ENCODE measurements around the gene DGUOK.

The DGUOK gene

GRCh38 chr2:73997813-73998212 lies 71.1 kb downstream of the DGUOK start:
- no peak for DNase-seq (ENCODE audit: low read depth in 2 of 2)

GRCh38 chr2:73998451-73998850 lies 71.8 kb downstream of the DGUOK start:
- no peak for DNase-seq (ENCODE audit: low read depth in 2 of 2)

- no peak for DNase-seq (ENCODE audit: low read depth in 2 of 2)
These were observed 72.3 kb downstream of the DGUOK start for GRCh38 chr2:73998933-73999332.

- DNase-seq (ENCODE audit: low read depth in 2 of 2), result no peak
These were observed 73.4 kb downstream of the DGUOK start for GRCh38 chr2:73999881-74000597.

- no peak for DNase-seq (ENCODE audit: low read depth in 2 of 2)
These were observed 74.0 kb downstream of the DGUOK start for GRCh38 chr2:74000666-74001065.

GRCh38 chr2:74001121-74001520 lies 74.4 kb downstream of the DGUOK start:
- DNase-seq (ENCODE audit: low read depth in 2 of 2), result no peak

- no peak for DNase-seq (ENCODE audit: low read depth in 2 of 2)
These were observed 75.3 kb downstream of the DGUOK start for GRCh38 chr2:74001781-74002504.

GRCh38 chr2:74002505-74003421 lies 76.1 kb downstream of the DGUOK start:
- peak; percentile 55 to 71 for DNase-seq (ENCODE audit: low read depth in 2 of 2)

GRCh38 chr2:74003494-74004211 lies 77.0 kb downstream of the DGUOK start:
- DNase-seq (ENCODE audit: low read depth in 2 of 2), result no peak

GRCh38 chr2:74004212-74005182 lies 77.8 kb downstream of the DGUOK start:
- no peak for DNase-seq (ENCODE audit: low read depth in 2 of 2)

GRCh38 chr2:74005786-74006185 lies 79.1 kb downstream of the DGUOK start:
- no peak for DNase-seq (ENCODE audit: low read depth in 2 of 2)

GRCh38 chr2:74006459-74006858 lies 79.8 kb downstream of the DGUOK start:
- DNase-seq (ENCODE audit: low read depth in 2 of 2), result no peak

- DNase-seq (ENCODE audit: low read depth in 2 of 2), result no peak
These were observed 80.4 kb downstream of the DGUOK start for GRCh38 chr2:74007121-74007520.

- DNase-seq (ENCODE audit: low read depth in 2 of 2), result no peak
These were observed 81.0 kb downstream of the DGUOK start for GRCh38 chr2:74007711-74008110.
